Neural cell (in vitro differentiated cells): ENCODE data around the gene KRTAP9-8. TPM values are rescaled to one million over a fixed set of nuclear protein-coding genes. Genes with fewer than 3 reads are reported as not detected.
"Not testable (repeated sequence)": the region's sequence is repeated elsewhere in the genome, so short reads cannot be mapped to it uniquely, and the experiment has no call there.

Source experiments
- H2AFZ ChIP-seq: fragments of 200-600, 300-800 bp; sonication (generic), shearing (Covaris generic); 2 replicates; pipeline ENCODE4 v1.6.0; 2014; ENCODE audit warnings: low read depth, mild to moderate bottlenecking, antibody characterized with exemption, low read length, moderate library complexity
- H3F3A ChIP-seq: fragments of 200-600 bp; shearing (Covaris generic); 2 replicates; pipeline ENCODE4 v1.6.1; 2016; ENCODE audit warnings: mild to moderate bottlenecking, moderate library complexity, mixed read lengths, antibody characterized with exemption, low read length; ENCODE audit not compliant: insufficient read depth, poor library complexity, severe bottlenecking
- H3K27ac ChIP-seq: fragments of 200-600, 300-800 bp; sonication (generic), shearing (Covaris generic); 2 replicates; pipeline ENCODE4 v1.5.1; 2014; ENCODE audit warnings: mild to moderate bottlenecking, low read length, moderate library complexity
- H3K27me3 ChIP-seq: fragments of 300-800, 200-600 bp; sonication (generic), shearing (Covaris generic); 2 replicates; pipeline ENCODE4 v1.6.0; 2014; ENCODE audit warnings: mild to moderate bottlenecking, low read depth, low read length, moderate library complexity; ENCODE audit not compliant: insufficient read depth
- H3K36me3 ChIP-seq: fragments of 300-800, 200-600 bp; sonication (generic), shearing (Covaris generic); 2 replicates; pipeline ENCODE4 v1.5.1; 2014; ENCODE audit warnings: mild to moderate bottlenecking, antibody characterized with exemption, low read length, moderate library complexity; ENCODE audit not compliant: insufficient read depth
- H3K4me2 ChIP-seq: fragments of 300-800, 200-600 bp; sonication (generic), shearing (Covaris generic); 2 replicates; pipeline ENCODE4 v1.6.0; 2014; ENCODE audit warnings: mild to moderate bottlenecking, low read length
- H3K4me3 ChIP-seq: fragments of 300-800, 200-600 bp; sonication (generic), shearing (Covaris generic); 2 replicates; pipeline ENCODE4 v1.5.1; 2014; ENCODE audit warnings: mild to moderate bottlenecking, low read length, moderate library complexity
- H3K79me2 ChIP-seq: fragments of 200-600 bp; shearing (Covaris generic); replicated peaks from 2 replicates; pipeline ENCODE4 v1.6.0; 2014; ENCODE audit warnings: mild to moderate bottlenecking, low read length, moderate library complexity; ENCODE audit not compliant: insufficient read depth
- H3K9ac ChIP-seq: fragments of 300-800, 200-600 bp; sonication (generic), shearing (Covaris generic); 2 replicates; pipeline ENCODE4 v1.6.1; 2016; ENCODE audit warnings: mild to moderate bottlenecking, low read length, mixed read lengths
- H3K9me2 ChIP-seq: fragments of 200-600 bp; shearing (Covaris generic); 2 replicates; pipeline ENCODE4 v1.6.1; 2016; ENCODE audit warnings: mild to moderate bottlenecking, low read length, mixed read lengths; ENCODE audit not compliant: insufficient read depth
- H3K9me3 ChIP-seq: fragments of 200-600, 300-800 bp; sonication (generic), shearing (Covaris generic); 2 replicates; pipeline ENCODE4 v1.6.1; 2016; ENCODE audit warnings: mild to moderate bottlenecking, mixed run types, low read length, moderate library complexity, mixed read lengths
- H4K20me1 ChIP-seq: fragments of 200-600 bp; shearing (Covaris generic); 2 replicates; pipeline ENCODE4 v1.6.1; 2016; ENCODE audit warnings: mild to moderate bottlenecking, mixed run types; ENCODE audit not compliant: insufficient read depth
- EP300 ChIP-seq: fragments of 450-650 bp; conservative IDR thresholded peaks from 2 replicates; pipeline ENCODE4 v1.6.1; 2014; ENCODE audit warnings: antibody characterized with exemption, mild to moderate bottlenecking, moderate library complexity; ENCODE audit not compliant: poor library complexity, severe bottlenecking
- EZH2 ChIP-seq: fragments of 200-600, 300-800 bp; shearing (Covaris generic), sonication (generic); IDR thresholded peaks from 2 replicates; pipeline ENCODE4 v1.6.1; 2014; ENCODE audit warnings: antibody characterized with exemption, low read length, borderline replicate concordance, mild to moderate bottlenecking; ENCODE audit not compliant: insufficient read depth, poor library complexity, severe bottlenecking
- MXI1 ChIP-seq: fragments of 450-650 bp; conservative IDR thresholded peaks from 2 replicates; pipeline ENCODE4 v1.6.1; 2014; ENCODE audit warnings: antibody characterized with exemption, mild to moderate bottlenecking; ENCODE audit not compliant: poor library complexity, severe bottlenecking
- POLR2AphosphoS5 ChIP-seq: IDR thresholded peaks from 2 replicates; pipeline ENCODE4 v1.6.1; 2012
- RAD21 ChIP-seq: fragments of 450-650 bp; conservative IDR thresholded peaks from 2 replicates; pipeline ENCODE4 v1.6.1; 2014; ENCODE audit warnings: antibody characterized with exemption, mild to moderate bottlenecking, moderate library complexity
- SMC3 ChIP-seq: fragments of 450-650 bp; conservative IDR thresholded peaks from 2 replicates; pipeline ENCODE4 v1.6.1; 2014; ENCODE audit warnings: antibody characterized with exemption, mild to moderate bottlenecking, moderate library complexity; ENCODE audit not compliant: poor library complexity
- TAF1 ChIP-seq: IDR thresholded peaks from 2 replicates; pipeline ENCODE4 v1.6.1; 2012; ENCODE audit warnings: low read depth
- polyA plus RNA-seq: library from polyadenylated mRNA; depleted of rRNA; stranded (reverse); fragments of >200 nt; gene quantifications from 2 replicates; pipeline ENCODE4 v1.2.3, GENCODE V29; 2014
- TF ChIP-seq, protein P1 (sequence below): fragments of 450-650 bp; IDR thresholded peaks from 2 replicates; pipeline ENCODE4 v1.5.1; 2014; ENCODE audit warnings: antibody characterized with exemption, mild to moderate bottlenecking, moderate library complexity; ENCODE audit not compliant: poor library complexity, severe bottlenecking
- TF ChIP-seq, protein P2 (sequence below): IDR thresholded peaks from 2 replicates; pipeline ENCODE4 v1.6.1; 2012; ENCODE audit warnings: borderline replicate concordance

KRTAP9-8 gene
- polyA plus RNA-seq, 1 donor from 2014 or later, result not detected

DNA sequence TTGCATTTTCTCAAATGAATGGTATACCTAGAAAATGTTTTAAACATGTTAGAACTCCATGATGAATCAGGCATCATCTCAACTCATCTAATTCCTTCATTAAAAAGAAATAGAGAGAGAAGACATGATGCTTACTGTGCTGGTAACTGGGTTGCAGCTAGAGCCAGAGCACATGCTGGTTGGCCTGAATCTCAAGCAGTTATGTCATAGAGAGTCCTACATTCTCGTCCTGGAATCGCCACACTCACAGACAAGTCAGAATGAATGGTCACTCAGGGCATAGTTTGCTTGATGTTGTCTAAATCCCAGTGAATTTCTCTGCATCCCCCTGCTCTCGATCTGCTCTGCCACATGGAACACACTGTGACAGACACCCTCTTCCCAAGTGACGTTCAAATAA, 683 bp upstream of the KRTAP9-8 start:
- not testable (repeated sequence) for H3K4me3 ChIP-seq, H3K4me2 ChIP-seq, H3K36me3 ChIP-seq, H3K9ac ChIP-seq, H3F3A ChIP-seq, H3K27ac ChIP-seq, H4K20me1 ChIP-seq, H2AFZ ChIP-seq, H3K9me3 ChIP-seq, H3K27me3 ChIP-seq, H3K9me2 ChIP-seq, H3K79me2 ChIP-seq

DNA sequence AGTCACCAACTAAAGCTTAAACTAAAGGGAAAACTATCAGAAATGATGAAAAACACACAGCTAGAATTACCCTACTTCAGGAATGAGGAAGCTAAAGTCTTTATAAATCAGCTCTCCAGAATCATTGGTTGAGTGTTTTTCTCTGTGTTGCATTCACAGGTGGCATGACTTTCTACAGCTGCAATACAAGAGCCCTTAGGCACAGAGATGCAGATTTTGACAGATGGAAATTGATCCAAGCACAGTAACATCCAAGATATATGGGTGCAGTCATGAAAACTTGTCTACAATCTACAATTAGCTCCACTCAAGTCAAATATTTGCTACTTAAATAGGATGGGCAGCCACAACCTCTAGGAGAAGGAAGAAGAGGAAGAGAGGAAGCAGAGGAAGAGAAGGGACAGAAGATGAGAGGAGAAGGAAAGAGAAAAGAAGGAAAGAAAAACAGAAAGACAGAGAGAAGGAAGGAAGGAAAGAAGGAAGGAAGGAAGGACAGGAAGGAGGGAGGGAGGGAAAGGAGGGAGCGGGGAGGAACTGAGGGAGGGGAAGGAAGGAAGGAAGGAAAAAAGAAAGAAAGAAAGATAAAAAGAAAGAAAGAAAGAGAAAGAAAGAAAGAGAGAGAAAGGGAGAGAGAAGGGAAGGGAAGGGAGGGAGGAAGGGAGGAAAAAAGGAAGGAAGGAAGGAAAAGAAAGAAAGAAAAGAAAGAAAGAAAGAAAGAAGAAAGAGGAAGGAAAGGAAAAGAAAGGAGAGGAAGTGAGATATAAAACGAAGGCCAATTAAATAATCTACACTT, 9.4 kb downstream of the KRTAP9-8 start:
- H3K9me2 ChIP-seq, result not testable (repeated sequence)

DNA sequence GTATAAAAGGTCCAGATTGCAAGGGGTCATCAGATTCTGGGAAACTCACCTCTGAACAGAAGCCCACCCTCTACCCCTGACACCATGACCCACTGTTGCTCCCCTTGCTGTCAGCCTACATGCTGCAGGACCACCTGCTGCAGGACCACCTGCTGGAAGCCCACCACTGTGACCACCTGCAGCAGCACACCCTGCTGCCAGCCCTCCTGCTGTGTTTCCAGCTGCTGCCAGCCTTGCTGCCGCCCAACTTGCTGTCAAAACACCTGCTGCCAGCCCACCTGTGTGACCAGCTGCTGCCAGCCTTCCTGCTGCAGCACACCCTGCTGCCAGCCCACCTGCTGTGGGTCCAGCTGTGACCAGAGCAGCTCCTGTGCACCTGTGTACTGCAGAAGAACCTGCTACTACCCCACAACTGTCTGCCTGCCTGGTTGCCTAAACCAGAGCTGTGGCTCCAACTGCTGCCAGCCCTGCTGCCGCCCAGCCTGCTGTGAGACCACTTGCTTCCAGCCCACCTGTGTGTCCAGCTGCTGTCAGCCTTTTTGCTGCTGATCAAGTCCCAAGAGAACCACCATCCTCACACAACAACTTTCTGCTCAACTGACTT, 11.9 kb downstream of the KRTAP9-8 start, which contains the start of gene KRTAP9-4:
Gene KRTAP9-4 (plus strand): TSS at position 51 of the 604 bp plus-strand sequence. CDS start 34 bp downstream, at position 85.
- not testable (repeated sequence) for H3F3A ChIP-seq, H3K36me3 ChIP-seq, H3K9ac ChIP-seq, H2AFZ ChIP-seq, H3K9me2 ChIP-seq, H3K9me3 ChIP-seq, H4K20me1 ChIP-seq, H3K27me3 ChIP-seq, H3K4me2 ChIP-seq, H3K4me3 ChIP-seq, H3K79me2 ChIP-seq, H3K27ac ChIP-seq

More for the DNA sequence above, 9.4 kb downstream of the KRTAP9-8 start:
- H3K9me3 ChIP-seq, H3K79me2 ChIP-seq, H4K20me1 ChIP-seq, H3K36me3 ChIP-seq, H2AFZ ChIP-seq, H3K9ac ChIP-seq, H3F3A ChIP-seq, H3K27ac ChIP-seq, H3K4me3 ChIP-seq, H3K27me3 ChIP-seq, H3K4me2 ChIP-seq: not testable (repeated sequence)

DNA sequence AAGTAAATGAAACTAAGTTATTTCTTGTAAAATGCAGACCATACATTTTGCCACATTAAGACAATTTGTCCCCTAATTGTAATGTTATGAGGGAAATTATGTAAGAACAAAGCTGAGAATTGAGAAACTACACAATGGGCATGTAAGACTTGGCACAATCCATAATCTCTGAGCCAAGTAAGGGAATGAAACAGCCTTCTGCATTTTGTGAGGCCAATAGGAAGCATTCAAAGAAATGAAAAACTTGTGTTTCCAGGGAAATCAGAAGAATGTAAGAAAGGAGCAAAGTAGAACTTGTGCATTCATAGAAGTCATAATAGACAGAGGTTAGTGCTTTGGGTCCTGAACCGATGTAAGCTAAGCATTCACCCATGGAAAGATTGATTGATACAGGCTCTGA, 13.5 kb downstream of the KRTAP9-8 start:
- Histone ChIP-seq H3K27me3 (no peaks in the 10 kb centered on the region), H4K20me1 (no peaks in the 10 kb centered on the region), H3K4me3 (no peak overlapping the region), H3K9me3 (no peaks in the 10 kb centered on the region), H3K4me2 (no peak overlapping the region), H3K36me3 (no peaks in the 10 kb centered on the region), H3K79me2 (no peaks in the 10 kb centered on the region), H3K9me2 (no peaks in the 10 kb centered on the region), H3K9ac (no peak overlapping the region), H2AFZ (no peak overlapping the region), H3K27ac (no peak overlapping the region), H3F3A (no peaks in the 10 kb centered on the region)
- TF ChIP-seq EP300, result no peak
- no peak for TF ChIP-seq SMC3
- no peak for TF ChIP-seq EZH2
- TF ChIP-seq, protein P1, sequence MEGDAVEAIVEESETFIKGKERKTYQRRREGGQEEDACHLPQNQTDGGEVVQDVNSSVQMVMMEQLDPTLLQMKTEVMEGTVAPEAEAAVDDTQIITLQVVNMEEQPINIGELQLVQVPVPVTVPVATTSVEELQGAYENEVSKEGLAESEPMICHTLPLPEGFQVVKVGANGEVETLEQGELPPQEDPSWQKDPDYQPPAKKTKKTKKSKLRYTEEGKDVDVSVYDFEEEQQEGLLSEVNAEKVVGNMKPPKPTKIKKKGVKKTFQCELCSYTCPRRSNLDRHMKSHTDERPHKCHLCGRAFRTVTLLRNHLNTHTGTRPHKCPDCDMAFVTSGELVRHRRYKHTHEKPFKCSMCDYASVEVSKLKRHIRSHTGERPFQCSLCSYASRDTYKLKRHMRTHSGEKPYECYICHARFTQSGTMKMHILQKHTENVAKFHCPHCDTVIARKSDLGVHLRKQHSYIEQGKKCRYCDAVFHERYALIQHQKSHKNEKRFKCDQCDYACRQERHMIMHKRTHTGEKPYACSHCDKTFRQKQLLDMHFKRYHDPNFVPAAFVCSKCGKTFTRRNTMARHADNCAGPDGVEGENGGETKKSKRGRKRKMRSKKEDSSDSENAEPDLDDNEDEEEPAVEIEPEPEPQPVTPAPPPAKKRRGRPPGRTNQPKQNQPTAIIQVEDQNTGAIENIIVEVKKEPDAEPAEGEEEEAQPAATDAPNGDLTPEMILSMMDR, result no peak
- no peak for TF ChIP-seq POLR2AphosphoS5
- no peak for TF ChIP-seq TAF1
- TF ChIP-seq RAD21, result no peak
- TF ChIP-seq, protein P2, sequence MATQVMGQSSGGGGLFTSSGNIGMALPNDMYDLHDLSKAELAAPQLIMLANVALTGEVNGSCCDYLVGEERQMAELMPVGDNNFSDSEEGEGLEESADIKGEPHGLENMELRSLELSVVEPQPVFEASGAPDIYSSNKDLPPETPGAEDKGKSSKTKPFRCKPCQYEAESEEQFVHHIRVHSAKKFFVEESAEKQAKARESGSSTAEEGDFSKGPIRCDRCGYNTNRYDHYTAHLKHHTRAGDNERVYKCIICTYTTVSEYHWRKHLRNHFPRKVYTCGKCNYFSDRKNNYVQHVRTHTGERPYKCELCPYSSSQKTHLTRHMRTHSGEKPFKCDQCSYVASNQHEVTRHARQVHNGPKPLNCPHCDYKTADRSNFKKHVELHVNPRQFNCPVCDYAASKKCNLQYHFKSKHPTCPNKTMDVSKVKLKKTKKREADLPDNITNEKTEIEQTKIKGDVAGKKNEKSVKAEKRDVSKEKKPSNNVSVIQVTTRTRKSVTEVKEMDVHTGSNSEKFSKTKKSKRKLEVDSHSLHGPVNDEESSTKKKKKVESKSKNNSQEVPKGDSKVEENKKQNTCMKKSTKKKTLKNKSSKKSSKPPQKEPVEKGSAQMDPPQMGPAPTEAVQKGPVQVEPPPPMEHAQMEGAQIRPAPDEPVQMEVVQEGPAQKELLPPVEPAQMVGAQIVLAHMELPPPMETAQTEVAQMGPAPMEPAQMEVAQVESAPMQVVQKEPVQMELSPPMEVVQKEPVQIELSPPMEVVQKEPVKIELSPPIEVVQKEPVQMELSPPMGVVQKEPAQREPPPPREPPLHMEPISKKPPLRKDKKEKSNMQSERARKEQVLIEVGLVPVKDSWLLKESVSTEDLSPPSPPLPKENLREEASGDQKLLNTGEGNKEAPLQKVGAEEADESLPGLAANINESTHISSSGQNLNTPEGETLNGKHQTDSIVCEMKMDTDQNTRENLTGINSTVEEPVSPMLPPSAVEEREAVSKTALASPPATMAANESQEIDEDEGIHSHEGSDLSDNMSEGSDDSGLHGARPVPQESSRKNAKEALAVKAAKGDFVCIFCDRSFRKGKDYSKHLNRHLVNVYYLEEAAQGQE, result no peak
- no peak for TF ChIP-seq MXI1
